Smooth muscle cell (in vitro differentiated cells): ENCODE data around the gene C2orf80. TPM values are rescaled to one million over a fixed set of nuclear protein-coding genes. Genes with fewer than 3 reads are reported as not detected.

ENCODE experiments used
- DNase-seq: peaks from one replicate; lab custom pipeline; 2025; ENCODE audit not compliant: unreplicated experiment; lab: John Stamatoyannopoulos, UW
- H2AFZ ChIP-seq: fragments of 200-600 bp; sonication (generic); 2 replicates; pipeline ENCODE4 v1.6.0; 2016; ENCODE audit warnings: antibody characterized with exemption, low read depth, mild to moderate bottlenecking
- H3F3A ChIP-seq: fragments of 200-600 bp; sonication (generic); 2 replicates; pipeline ENCODE4 v1.6.0; 2017; ENCODE audit warnings: antibody characterized with exemption, low read depth
- H3K27ac ChIP-seq: fragments of 200-600 bp; sonication (generic); 2 replicates; pipeline ENCODE4 v1.5.1; 2016; ENCODE audit warnings: low read depth, mild to moderate bottlenecking
- H3K27me3 ChIP-seq: fragments of 200-600 bp; sonication (generic); 2 replicates; pipeline ENCODE4 v1.6.1; 2016; ENCODE audit warnings: low read depth, mild to moderate bottlenecking
- H3K36me3 ChIP-seq: fragments of 200-600 bp; sonication (generic); 2 replicates; pipeline ENCODE4 v1.5.1; 2016; ENCODE audit warnings: low read depth
- H3K4me1 ChIP-seq: fragments of 200-600 bp; sonication (generic); 2 replicates; pipeline ENCODE4 v1.5.1; 2016; ENCODE audit warnings: low read depth
- H3K4me2 ChIP-seq: fragments of 200-600 bp; sonication (generic); 2 replicates; pipeline ENCODE4 v1.6.0; 2016; ENCODE audit warnings: mild to moderate bottlenecking
- H3K4me3 ChIP-seq: fragments of 200-600 bp; sonication (generic); 2 replicates; pipeline ENCODE4 v1.5.1; 2016; ENCODE audit warnings: mild to moderate bottlenecking
- H3K79me2 ChIP-seq: fragments of 200-600 bp; sonication (generic); 2 replicates; pipeline ENCODE4 v1.6.0; 2016; ENCODE audit warnings: low read depth, mild to moderate bottlenecking
- H3K9ac ChIP-seq: fragments of 200-600 bp; sonication (generic); 2 replicates; pipeline ENCODE4 v1.6.0; 2016; ENCODE audit warnings: low read depth
- H3K9me3 ChIP-seq: fragments of 200-600 bp; sonication (generic); replicated peaks from 2 replicates; pipeline ENCODE4 v1.5.1; 2016; ENCODE audit warnings: low read depth
- H4K20me1 ChIP-seq: fragments of 200-600 bp; sonication (generic); 2 replicates; pipeline ENCODE4 v1.6.0; 2016; ENCODE audit warnings: low read depth
- WGBS: methylation state at CpG from one replicate; pipeline ENCODE4 v1.1.7; 2016; ENCODE audit warnings: low lambda C conversion rate; 5-methylcytosine and 5-hydroxymethylcytosine counted together
- polyA plus RNA-seq: library from polyadenylated mRNA; unstranded; fragments of >200 nt; fragmentation: Nextera tagmentation; extraction: Ambion mirVana; gene quantifications from 2 replicates; pipeline ENCODE4 v1.2.1, GENCODE V29; 2016
- total RNA-seq: library from RNA; depleted of rRNA; stranded (reverse); fragments of >200 nt; gene quantifications from 2 replicates; pipeline ENCODE4 v1.2.3, GENCODE V29; 2014
- TF ChIP-seq, protein P1 (sequence below): fragments of 200-600 bp; sonication (generic); IDR thresholded peaks from 2 replicates; pipeline ENCODE4 v1.5.1; 2017; ENCODE audit warnings: borderline replicate concordance, mild to moderate bottlenecking, antibody characterized with exemption; ENCODE audit not compliant: insufficient read depth, poor library complexity, severe bottlenecking

The C2orf80 gene
- total RNA-seq (not detected in 2 replicates), polyA plus RNA-seq (not detected in 2 replicates)

- H2AFZ ChIP-seq, result no peak within 1 kb of the TSS
Measured at GRCh38 chr2:208189810-208190503, at the start of gene C2orf80. C2orf80 (minus strand) TSS chr2:208190030; CDS start chr2:208186986, 3,044 bp downstream.

DNA sequence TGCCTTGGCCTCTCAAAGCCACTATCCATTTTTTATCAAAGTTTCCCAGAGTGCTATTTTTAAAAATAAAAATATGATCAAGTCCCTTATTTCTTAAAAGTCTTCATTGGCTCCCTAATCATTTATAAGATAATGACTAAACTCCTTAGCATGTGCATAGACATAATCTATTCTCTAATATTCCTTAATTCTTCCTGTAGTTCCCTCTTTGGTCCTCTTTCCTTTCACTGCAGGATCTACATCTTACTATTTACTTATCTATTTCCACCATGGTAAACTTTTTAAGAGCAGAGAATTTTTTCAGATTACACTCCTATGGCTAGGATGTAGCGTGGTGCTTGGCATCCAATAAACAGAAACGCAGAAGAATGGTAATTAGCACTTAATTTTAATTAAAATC, 46.0 kb upstream of the C2orf80 start:
- no peaks in the 10 kb centered on the region for H4K20me1 ChIP-seq
- H3K9ac ChIP-seq, result no peak overlapping the region
- H3K36me3 ChIP-seq, result peaks cover 8% of the 10 kb centered on the region
- no peak overlapping the region for H3K27ac ChIP-seq
- no peak overlapping the region for H2AFZ ChIP-seq
- H3K4me2 ChIP-seq, result no peak overlapping the region
- no peaks in the 10 kb centered on the region for H3K9me3 ChIP-seq
- no peaks in the 10 kb centered on the region for H3K79me2 ChIP-seq
- no peaks in the 10 kb centered on the region for H3F3A ChIP-seq
- no peak for DNase-seq
- 77% methylated on average over 2 of the region's 2 CpGs for WGBS
- TF ChIP-seq, protein P1, sequence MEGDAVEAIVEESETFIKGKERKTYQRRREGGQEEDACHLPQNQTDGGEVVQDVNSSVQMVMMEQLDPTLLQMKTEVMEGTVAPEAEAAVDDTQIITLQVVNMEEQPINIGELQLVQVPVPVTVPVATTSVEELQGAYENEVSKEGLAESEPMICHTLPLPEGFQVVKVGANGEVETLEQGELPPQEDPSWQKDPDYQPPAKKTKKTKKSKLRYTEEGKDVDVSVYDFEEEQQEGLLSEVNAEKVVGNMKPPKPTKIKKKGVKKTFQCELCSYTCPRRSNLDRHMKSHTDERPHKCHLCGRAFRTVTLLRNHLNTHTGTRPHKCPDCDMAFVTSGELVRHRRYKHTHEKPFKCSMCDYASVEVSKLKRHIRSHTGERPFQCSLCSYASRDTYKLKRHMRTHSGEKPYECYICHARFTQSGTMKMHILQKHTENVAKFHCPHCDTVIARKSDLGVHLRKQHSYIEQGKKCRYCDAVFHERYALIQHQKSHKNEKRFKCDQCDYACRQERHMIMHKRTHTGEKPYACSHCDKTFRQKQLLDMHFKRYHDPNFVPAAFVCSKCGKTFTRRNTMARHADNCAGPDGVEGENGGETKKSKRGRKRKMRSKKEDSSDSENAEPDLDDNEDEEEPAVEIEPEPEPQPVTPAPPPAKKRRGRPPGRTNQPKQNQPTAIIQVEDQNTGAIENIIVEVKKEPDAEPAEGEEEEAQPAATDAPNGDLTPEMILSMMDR, result no peak
- H3K27me3 ChIP-seq, result no peaks in the 10 kb centered on the region
- H3K4me3 ChIP-seq, result no peak overlapping the region
- no peaks in the 10 kb centered on the region for H3K4me1 ChIP-seq

More at GRCh38 chr2:208189810-208190503, at the start of gene C2orf80:
- Histone ChIP-seq H3F3A (no peaks in the 10 kb centered on the region), H3K36me3 (no peaks in the 10 kb centered on the region), H3K9ac (no peak within 1 kb of the TSS), H3K9me3 (no peaks in the 10 kb centered on the region), H3K4me2 (no peak within 1 kb of the TSS), H3K79me2 (no peaks in the 10 kb centered on the region), H3K27me3 (peaks cover 7% of the 10 kb centered on the region), H4K20me1 (no peaks in the 10 kb centered on the region), H3K27ac (no peak within 1 kb of the TSS), H3K4me3 (no peak within 1 kb of the TSS), H3K4me1 (peaks cover 10% of the 10 kb centered on the region)
- TF ChIP-seq, protein P1, result no peak
- no peak for DNase-seq
- WGBS, result 91% methylated on average over 10 of the region's 10 CpGs

GRCh38 chr2:208234786-208235185, 45.0 kb upstream of the C2orf80 start:
- H3K4me3 ChIP-seq, result no peak overlapping the region
- H3K36me3 ChIP-seq, result peaks cover 8% of the 10 kb centered on the region
- no peaks in the 10 kb centered on the region for H3F3A ChIP-seq
- H3K27me3 ChIP-seq, result no peaks in the 10 kb centered on the region
- H3K9me3 ChIP-seq, result no peaks in the 10 kb centered on the region
- no peak overlapping the region for H3K4me2 ChIP-seq
- 91% methylated on average over 1 of the region's 1 CpG for WGBS
- no peak overlapping the region for H3K27ac ChIP-seq
- H3K4me1 ChIP-seq, result no peaks in the 10 kb centered on the region
- H2AFZ ChIP-seq, result no peak overlapping the region
- no peak overlapping the region for H3K9ac ChIP-seq
- H3K79me2 ChIP-seq, result no peaks in the 10 kb centered on the region
- TF ChIP-seq, protein P1, result no peak
- no peak for DNase-seq
- no peaks in the 10 kb centered on the region for H4K20me1 ChIP-seq

GRCh38 chr2:208228476-208228875, 38.6 kb upstream of the C2orf80 start:
- H3K9ac ChIP-seq, result no peak overlapping the region
- TF ChIP-seq, protein P1, result no peak
- H3K27me3 ChIP-seq, result no peaks in the 10 kb centered on the region
- H3K79me2 ChIP-seq, result no peaks in the 10 kb centered on the region
- H3K9me3 ChIP-seq, result no peaks in the 10 kb centered on the region
- DNase-seq, result no peak
- no peak overlapping the region for H3K4me2 ChIP-seq
- no peaks in the 10 kb centered on the region for H3F3A ChIP-seq
- no peak overlapping the region for H2AFZ ChIP-seq
- H3K4me3 ChIP-seq, result no peak overlapping the region
- no peak overlapping the region for H3K27ac ChIP-seq
- H4K20me1 ChIP-seq, result no peaks in the 10 kb centered on the region
- H3K4me1 ChIP-seq, result no peaks in the 10 kb centered on the region
- no peaks in the 10 kb centered on the region for H3K36me3 ChIP-seq
- WGBS, result 89% methylated on average over 1 of the region's 1 CpG
